ENCODE results near the gene AGPAT1.
"Not testable (repeated sequence)": the region's sequence is repeated elsewhere in the genome, so short reads cannot be mapped to it uniquely, and the experiment has no call there.

The AGPAT1 gene

GRCh38 chr6:32198866-32199265, 23.0 kb upstream of the AGPAT1 start:
- DNase-seq (ENCODE audit: low read depth): no peak

GRCh38 chr6:32198345-32198696, 22.4 kb upstream of the AGPAT1 start:
- no peak for DNase-seq (ENCODE audit: low read depth)

- DNase-seq (ENCODE audit: low read depth): no peak
Observed at GRCh38 chr6:32196682-32197616, 21.1 kb upstream of the AGPAT1 start.

DNA sequence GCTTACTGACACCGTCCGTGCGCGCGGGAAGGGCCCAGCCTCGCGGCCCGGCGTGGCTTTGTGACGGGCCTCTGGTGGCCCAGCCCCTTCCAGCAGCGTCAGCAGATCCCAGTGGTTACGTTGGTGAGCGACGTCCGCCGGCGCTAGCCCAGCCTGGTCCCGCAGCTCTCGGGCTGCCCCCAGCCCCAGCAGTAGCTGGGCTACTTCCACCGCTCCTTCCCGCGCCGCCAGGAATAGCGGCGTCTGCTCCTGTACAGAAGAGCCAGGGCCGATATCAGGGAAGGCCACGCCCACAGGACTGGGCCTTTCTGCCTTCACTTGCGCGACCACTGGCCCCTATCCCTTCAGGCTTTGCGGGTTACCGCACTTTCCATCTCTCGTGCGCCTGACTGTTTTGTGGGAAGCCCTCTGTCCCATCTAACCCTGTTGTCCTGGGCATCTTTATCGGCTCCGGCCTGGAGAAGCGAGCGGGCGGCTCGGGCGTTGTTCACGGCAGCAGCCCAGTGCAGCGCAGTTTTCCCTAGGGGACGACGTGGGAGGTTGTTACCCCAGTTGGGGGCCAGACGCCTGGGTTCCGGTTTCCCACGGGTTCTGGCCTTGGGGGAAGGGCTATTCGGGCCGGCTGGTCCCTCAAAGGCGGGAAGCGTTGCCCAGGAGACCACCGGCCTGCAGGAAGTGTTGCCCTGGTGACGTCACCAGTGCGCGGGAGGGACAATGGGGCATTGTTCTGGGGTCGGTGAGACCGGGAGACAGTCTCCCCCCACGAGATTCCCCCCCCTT, 20.2 kb upstream of the AGPAT1 start:
- peak; percentile 63 for DNase-seq (ENCODE audit: low read depth)

DNA sequence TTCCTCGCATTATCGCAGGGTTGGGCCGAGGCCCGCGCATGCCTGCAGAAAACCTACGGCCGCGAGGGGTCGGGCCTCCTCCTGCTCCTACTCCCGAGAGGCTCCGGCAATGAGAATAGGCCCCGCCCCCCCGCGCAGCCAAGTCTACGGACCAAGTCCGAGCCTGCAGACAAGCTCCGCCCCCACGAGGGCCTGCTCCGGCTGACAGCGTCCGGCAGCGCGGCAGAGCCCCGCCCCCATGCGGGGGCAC, 19.7 kb upstream of the AGPAT1 start:
- peak; percentile 100 for DNase-seq (ENCODE audit: low read depth)

DNA sequence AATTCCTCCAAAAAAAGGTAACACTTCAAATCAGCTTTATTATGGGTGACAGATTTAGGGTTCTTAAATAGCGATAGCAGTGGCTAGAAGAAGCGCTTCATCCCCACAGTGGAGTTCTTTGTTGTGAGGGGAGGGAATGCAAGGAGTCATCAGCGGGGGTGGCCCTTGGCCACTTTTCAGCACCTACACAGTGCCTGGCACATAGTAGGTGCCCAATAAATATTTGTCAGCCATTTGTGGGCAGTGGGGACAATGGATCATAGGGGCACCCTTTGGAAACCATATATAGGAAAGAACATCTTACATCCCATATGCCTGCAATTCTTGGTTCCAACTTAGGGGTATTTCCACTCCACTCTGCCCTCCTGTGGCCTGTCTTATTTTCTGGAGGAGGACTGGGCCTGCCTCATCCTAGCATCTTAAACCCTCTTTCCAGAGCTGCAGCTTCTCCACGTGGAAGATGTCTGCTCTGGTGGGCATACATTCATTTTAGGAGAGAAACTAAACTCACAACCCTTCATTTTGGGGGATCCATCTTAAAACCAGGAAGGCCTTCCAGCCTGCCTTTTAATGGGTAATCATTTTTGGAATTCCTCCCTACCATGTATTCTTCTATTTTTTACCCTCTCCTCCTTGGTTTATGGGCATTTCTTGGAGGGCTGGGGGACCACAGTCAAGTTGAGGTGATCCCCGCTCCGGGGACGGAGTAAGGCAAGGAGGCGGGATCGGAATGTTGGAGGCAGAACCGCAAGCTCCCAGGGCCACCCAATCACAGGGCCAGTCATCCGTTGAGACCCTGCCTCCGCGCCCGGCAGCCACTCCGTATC, 19.2 kb upstream of the AGPAT1 start:
- DNase-seq (ENCODE audit: low read depth): no peak

GRCh38 chr6:32194388-32194787, 18.5 kb upstream of the AGPAT1 start:
- DNase-seq (ENCODE audit: low read depth): no peak

DNA sequence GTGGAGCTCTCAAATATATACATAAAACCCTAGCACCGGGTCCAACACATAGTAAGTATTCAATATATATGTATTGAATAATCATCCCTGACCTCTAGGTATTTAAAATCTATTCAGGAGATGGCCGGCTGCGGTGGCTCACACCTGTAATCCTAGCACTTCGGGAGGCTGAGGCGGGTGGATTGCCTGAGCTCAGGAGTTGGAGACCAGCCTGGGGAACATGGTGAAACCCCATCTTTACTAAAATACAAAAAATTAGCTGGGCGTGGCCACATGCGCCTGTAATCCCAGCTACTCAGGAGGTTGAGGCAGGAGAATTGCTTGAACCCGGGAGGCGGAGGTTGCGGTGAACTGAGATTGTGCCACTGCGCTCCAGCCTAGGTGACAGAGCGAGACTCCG, 17.2 kb upstream of the AGPAT1 start:
- not testable (repeated sequence) for DNase-seq (ENCODE audit: low read depth)

DNA sequence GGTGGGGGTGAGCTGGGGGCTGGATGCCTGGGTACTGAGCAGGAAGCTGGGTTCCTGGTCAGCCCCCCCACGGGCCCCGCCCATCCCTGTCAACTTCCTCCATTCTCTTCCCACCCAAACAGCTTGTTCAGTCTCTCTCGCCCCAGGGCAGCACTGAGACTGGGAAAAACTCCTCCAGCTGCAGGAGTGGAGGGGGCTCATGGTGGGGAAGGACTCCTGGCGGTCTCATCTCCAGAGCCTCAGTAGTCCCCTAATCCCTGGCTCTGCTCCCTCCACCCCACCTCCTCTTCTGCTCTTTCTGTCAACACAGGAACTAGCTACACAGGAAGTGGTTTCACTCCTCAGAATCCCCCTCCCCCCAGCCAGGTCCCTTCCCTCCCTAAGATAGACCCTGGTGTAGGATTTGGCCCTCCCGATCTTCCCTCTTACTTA, 16.7 kb upstream of the AGPAT1 start, which contains the start of gene GPSM3:
Gene GPSM3 (minus strand): TSS at position 36 of the 432 bp plus-strand sequence. CDS start 130 bp downstream, outside the sequence.
- no peak for DNase-seq (ENCODE audit: low read depth)

GRCh38 chr6:32191696-32192607, 16.1 kb upstream of the AGPAT1 start:
- no peak for DNase-seq (ENCODE audit: low read depth)

GRCh38 chr6:32190911-32191677, 15.2 kb upstream of the AGPAT1 start:
- no peak for DNase-seq (ENCODE audit: low read depth)

DNA sequence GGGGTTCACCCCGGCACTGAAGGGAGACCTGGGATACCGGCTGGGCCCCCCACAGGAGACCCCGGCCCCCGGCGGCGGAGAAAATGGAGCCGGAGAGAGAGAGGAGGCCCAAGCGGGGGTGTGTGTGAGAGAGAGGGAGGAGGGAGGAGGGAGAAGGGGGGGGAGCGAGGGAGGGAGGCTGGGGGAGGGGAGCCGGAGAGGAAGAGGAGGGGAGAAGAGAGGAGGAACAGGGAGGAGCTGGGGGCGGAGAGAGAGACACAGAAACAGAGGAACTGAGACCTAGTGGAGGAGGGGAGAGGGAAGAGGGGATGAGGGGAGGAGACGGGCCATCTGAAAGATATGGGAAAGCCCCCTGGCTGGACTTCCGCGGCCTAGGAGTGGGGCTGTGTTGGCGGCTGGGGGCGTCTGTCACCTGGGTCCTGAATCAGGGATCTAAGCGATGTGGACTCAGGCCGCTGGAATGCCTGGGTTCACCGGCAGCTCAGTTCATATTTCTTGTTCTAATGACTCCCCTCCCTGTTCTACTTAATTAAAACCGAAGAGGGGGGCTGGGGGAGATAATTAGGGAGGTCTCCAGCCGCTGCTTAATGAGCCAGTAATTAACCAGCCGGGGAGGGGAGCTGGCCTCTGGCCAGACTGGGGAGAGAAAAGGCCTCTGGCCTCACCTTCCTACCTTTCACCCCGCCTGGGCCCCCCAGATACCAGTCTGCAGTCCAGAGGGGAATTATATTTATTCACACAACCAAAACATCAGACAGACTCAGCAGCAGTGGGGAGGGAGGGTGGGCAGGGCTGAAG, 14.4 kb upstream of the AGPAT1 start, which contains the start of gene PBX2:
Gene PBX2 (minus strand): TSS at position 149 of the 798 bp plus-strand sequence. CDS start 287 bp downstream, outside the sequence.
- DNase-seq (ENCODE audit: low read depth): peak; percentile 68

GRCh38 chr6:32189742-32190053, 13.8 kb upstream of the AGPAT1 start:
- no peak for DNase-seq (ENCODE audit: low read depth)

DNA sequence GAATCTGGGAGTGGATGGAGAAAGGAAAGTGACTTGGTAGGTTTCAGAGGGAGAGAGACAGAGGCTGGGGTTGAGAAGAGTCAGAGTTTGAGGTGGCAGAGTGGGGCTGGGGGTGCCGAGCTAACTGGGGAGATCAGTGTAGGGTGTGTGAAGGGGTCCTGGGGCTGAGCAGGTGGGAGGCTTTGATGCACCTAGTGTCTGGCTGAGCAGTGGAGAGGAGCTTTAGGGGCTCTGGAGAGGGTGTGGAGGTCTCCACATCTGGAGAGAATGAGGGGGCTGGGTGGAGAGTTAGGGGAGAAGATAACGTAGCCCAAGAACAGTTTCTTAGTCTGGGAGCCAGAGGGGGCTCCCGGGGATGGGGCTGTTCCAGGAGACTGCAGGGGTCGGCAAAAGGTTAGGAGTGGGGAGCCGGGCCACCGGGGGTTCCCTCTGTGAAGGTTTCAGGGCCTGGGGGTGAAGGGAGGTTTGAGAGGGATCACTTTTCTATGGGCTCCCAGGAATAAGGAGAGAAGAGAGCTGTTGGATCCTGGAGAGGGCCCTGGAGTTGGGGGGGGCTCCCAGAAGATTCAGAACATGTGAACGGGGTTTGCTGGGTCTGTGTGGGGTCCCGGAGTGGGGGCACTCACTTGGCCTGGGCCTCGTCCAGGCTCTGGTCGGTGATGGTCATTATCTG, 13.3 kb upstream of the AGPAT1 start:
- no peak for DNase-seq (ENCODE audit: low read depth)

- no peak for DNase-seq (ENCODE audit: low read depth)
Observed at GRCh38 chr6:32188381-32189068, 12.6 kb upstream of the AGPAT1 start.

DNA sequence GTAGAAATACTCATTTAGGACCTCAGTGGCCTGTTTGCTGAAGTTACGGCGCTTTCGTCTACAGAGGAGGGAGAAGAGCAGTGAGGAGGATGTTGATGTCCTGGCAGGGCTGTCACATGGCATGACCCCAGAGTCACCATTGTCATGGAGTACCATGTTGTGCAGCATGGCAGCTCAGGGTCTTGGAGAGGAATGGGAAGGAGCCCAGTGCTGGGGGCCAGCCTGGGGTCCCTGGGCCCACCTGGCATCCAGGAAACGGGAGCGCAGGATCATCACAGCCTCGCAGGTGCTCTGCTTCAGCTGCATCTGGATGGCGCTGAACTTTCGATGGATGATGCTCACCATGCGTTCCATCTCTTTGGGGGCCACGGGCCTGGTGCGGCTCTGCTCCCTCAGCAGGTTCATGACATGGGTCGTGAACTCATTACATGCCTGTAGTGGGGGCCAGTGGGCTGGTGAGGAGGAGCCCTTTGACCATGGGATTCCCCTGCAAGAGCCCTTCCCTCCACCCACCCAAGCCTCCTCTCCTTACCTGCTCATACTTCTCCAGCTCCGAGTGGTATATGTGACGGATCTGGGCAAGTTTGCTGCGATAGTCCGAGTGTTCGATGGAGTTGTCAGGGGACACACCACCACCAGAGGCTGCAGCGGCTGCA, 12.0 kb upstream of the AGPAT1 start:
- not testable (repeated sequence) for DNase-seq (ENCODE audit: low read depth)

- no peak for DNase-seq (ENCODE audit: low read depth)
Observed at GRCh38 chr6:32187009-32187709, 11.3 kb upstream of the AGPAT1 start.

Data from activated T-cell treated with anti-CD3 and anti-CD28 coated beads for 48 hours (primary cell).